Endothelial cell of umbilical vein (primary cell): Measurements from ENCODE around the gene NR2C2. TPM values are rescaled to one million over a fixed set of nuclear protein-coding genes. Genes with fewer than 3 reads are reported as not detected.

Experiments used
- BruUV-seq: library from RNA; stranded (reverse); fragments of 400-500 nt; replicated peaks from 2 replicates; lab custom pipeline; 2021; lab: Mats Ljungman, UMichigan
- CTCF ChIA-PET: fragments of 300-600, 350-600 bp; sonication (Branson Sonifier 250); formaldehyde crosslinking; loops from one replicate; lab custom pipeline; 2021; ENCODE audit warnings: antibody characterized with exemption, inconsistent platforms; lab: Charles Lee
- POLR2A ChIA-PET: fragments of 300-600, 350-600 bp; sonication (Branson Sonifier 250); formaldehyde crosslinking; loops from one replicate; lab custom pipeline; 2021; ENCODE audit warnings: antibody characterized with exemption, inconsistent platforms; lab: Charles Lee
- DNase-seq: peaks from one replicate; pipeline ENCODE4 v3.0.0-alpha.2; 2011; ENCODE audit warnings: low read depth, low spot score
- FAIRE-seq: peaks from 2 replicates; lab custom pipeline; 2011; peaks lifted over from hg19 to GRCh38; lab: Jason Lieb, UNC
- H2AFZ ChIP-seq: 2 replicates; pipeline ENCODE4 v1.6.0; 2012; ENCODE audit warnings: low read depth, low read length, control low read depth, inconsistent platforms
- H3K27ac ChIP-seq: 2 replicates; pipeline ENCODE4 v1.5.1; 2011; ENCODE audit warnings: low read depth, mild to moderate bottlenecking, control low read depth, low read length, moderate library complexity; ENCODE audit not compliant: insufficient read depth
- H3K27me3 ChIP-seq, 2 experiments: 2 replicates each; pipeline versions ENCODE4 v1.6.0 to v1.6.1; 2011; ENCODE audit warnings: low read length in 2 of 2, mixed read lengths in 1 of 2; ENCODE audit not compliant: control insufficient read depth in 2 of 2, insufficient read depth in 2 of 2
- H3K36me3 ChIP-seq, 2 experiments: 2 replicates in 1 of 2; 3 replicates in 1 of 2; pipeline ENCODE4 v1.5.1; 2011; ENCODE audit warnings: low read length in 2 of 2, mild to moderate bottlenecking in 1 of 2, moderate library complexity in 1 of 2; ENCODE audit not compliant: control insufficient read depth in 2 of 2, insufficient read depth in 2 of 2; ENCODE audit errors: extremely low read depth in 1 of 2
- H3K4me1 ChIP-seq: 3 replicates; pipeline ENCODE4 v1.5.1; 2011; ENCODE audit warnings: mild to moderate bottlenecking, low read length; ENCODE audit not compliant: control insufficient read depth, insufficient read depth; ENCODE audit errors: extremely low read depth
- H3K4me2 ChIP-seq: 2 replicates; pipeline ENCODE4 v1.6.1; 2011; ENCODE audit warnings: low read length, control low read depth, mixed read lengths; ENCODE audit not compliant: insufficient read depth
- H3K4me3 ChIP-seq, 3 experiments: fragments of 200-600 bp in 1 of 3; sonication (generic), shearing (Covaris generic) in 1 of 3; replicated peaks in 1 of 3; 2 replicates each; pipeline ENCODE4 v1.5.1; 2011 to 2016; ENCODE audit warnings: control low read depth in 3 of 3, low read length in 3 of 3, mild to moderate bottlenecking in 2 of 3, inconsistent platforms in 1 of 3, low read depth in 1 of 3, moderate library complexity in 1 of 3; ENCODE audit not compliant: insufficient read depth in 1 of 3
- H3K79me2 ChIP-seq: 2 replicates; pipeline ENCODE4 v1.6.0; 2012; ENCODE audit warnings: low read length, inconsistent platforms; ENCODE audit not compliant: control insufficient read depth, insufficient read depth
- H3K9ac ChIP-seq: replicated peaks from 2 replicates; pipeline ENCODE3; 2011; ENCODE audit warnings: low read length, control low read depth; ENCODE audit not compliant: insufficient read depth; ENCODE audit errors: extremely low read depth
- H3K9me1 ChIP-seq: replicated peaks from 3 replicates; pipeline ENCODE4 v1.6.0; 2011; ENCODE audit warnings: mild to moderate bottlenecking, low read length; ENCODE audit not compliant: control insufficient read depth, insufficient read depth; ENCODE audit errors: extremely low read depth
- H3K9me3 ChIP-seq: replicated peaks from 2 replicates; pipeline ENCODE4 v1.5.1; 2012; ENCODE audit warnings: low read length, inconsistent platforms; ENCODE audit not compliant: control insufficient read depth, insufficient read depth
- H4K20me1 ChIP-seq: replicated peaks from 2 replicates; pipeline ENCODE3; 2011; ENCODE audit warnings: mild to moderate bottlenecking, low read length; ENCODE audit not compliant: control insufficient read depth, insufficient read depth; ENCODE audit errors: extremely low read depth
- FOS ChIP-seq: IDR thresholded peaks from 2 replicates; pipeline ENCODE4 v1.6.1; 2011; ENCODE audit warnings: mild to moderate bottlenecking, low read length, moderate library complexity, borderline replicate concordance; ENCODE audit not compliant: insufficient read depth
- MAX ChIP-seq: IDR thresholded peaks from 2 replicates; pipeline ENCODE4 v1.6.1; 2011; ENCODE audit not compliant: insufficient read depth, insufficient read length
- MYC ChIP-seq: IDR thresholded peaks from one replicate; pipeline ENCODE4 v1.6.1; 2011; ENCODE audit warnings: mild to moderate bottlenecking, low read depth, low read length
- POLR2A ChIP-seq: IDR thresholded peaks from 2 replicates; pipeline ENCODE4 v1.6.1; 2012; ENCODE audit warnings: low read depth, mild to moderate bottlenecking, control low read depth, low read length
- POLR2AphosphoS5 ChIP-seq: IDR thresholded peaks from 2 replicates; pipeline ENCODE4 v1.6.1; 2012; ENCODE audit warnings: low read depth, mild to moderate bottlenecking, control low read depth, low read length, moderate library complexity; ENCODE audit not compliant: insufficient read depth
- dilution Hi-C: fragments of 300-500 bp; cut with MboI; formaldehyde crosslinking; loops from one replicate; pipeline ENCODE4 v1.15.0; 2019; ENCODE audit warnings: low sequenced_read_pairs; ENCODE audit not compliant: extremely low pct_ligation_motif_present
- intact Hi-C: fragments of 100-400 bp; cut with micrococcal nuclease; formaldehyde crosslinking; loops from one replicate; pipeline ENCODE4 v1.10.0; 2022
- polyA plus RNA-seq, 4 experiments: library from polyadenylated mRNA; depleted of rRNA in 3 of 4; stranded (reverse) in 3 of 4; unstranded in 1 of 4; fragments of >200 nt; gene quantifications; 2 replicates each; pipeline versions ENCODE4 v1.2.1 to v1.2.3, GENCODE V29; 2011 to 2012; ENCODE audit warnings: missing spikeins in 1 of 4
- total RNA-seq: library from RNA; stranded (reverse); gene quantifications from 2 replicates; pipeline ENCODE4 v1.2.3, GENCODE V29; 2021

Gene NR2C2
- total and polyA plus RNA-seq, 2 donors (not counting 3 experiments of a cell fraction or from before 2014, with no cell fraction given) = 20.3 to 59.8 TPM

DNA sequence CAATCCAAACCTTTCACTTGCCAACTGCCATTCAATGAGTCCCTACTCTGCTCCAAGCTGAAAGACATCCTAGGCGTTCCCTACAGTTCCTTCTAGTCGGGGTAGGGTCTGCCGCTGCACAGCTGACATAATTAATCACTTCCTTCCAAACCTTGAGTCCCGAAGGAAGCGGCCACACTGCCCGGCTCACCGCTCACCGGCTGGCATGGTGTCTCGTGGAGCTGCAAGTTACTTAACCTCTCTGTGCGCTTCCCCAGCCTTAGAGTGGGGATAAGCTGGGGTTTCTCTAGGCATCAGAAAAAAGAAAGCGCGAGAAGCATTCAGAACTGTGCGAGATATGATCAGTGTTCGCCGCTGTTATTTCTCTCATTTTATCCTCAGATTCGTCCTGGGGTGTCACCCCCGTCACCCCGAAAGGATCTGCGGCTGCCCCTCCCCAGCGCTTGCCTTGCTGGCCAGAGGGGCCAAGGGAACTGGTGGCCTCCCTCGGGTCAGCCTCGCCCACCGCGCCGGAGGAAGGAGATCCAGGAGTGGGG lies 117.0 kb downstream of the NR2C2 start:
- Histone ChIP-seq H3K27me3 (no peaks in the 10 kb centered on the region), H3K4me3 (peak overlapping the region; percentile 40 to 71 (median 66)), H3K36me3 (no peaks in the 10 kb centered on the region), H2AFZ (peak overlapping the region; percentile 39), H3K9ac (peak overlapping the region; percentile 79), H3K27ac (peak overlapping the region; percentile 42), H3K4me1 (peaks cover 10% of the 10 kb centered on the region), H3K9me1 (no peaks in the 10 kb centered on the region), H3K9me3 (no peaks in the 10 kb centered on the region), H3K79me2 (peaks cover 29% of the 10 kb centered on the region), H4K20me1 (no peaks in the 10 kb centered on the region), H3K4me2 (peak overlapping the region; percentile 52)
- FAIRE-seq (peak; percentile 90), DNase-seq (peak; percentile 61)
- CTCF ChIA-PET = interaction anchor here (1.0 to 1.7 kb wide), 4 partner anchors 13 to 35 kb away, joined by 3 to 17 read pairs (median 6); partner anchors contain the start of gene RBSN
- TSS peak; percentile 79 for BruUV-seq
- TF ChIP-seq POLR2A = peak; percentile 49
- TF ChIP-seq FOS = no peak
- TF ChIP-seq MAX = no peak
- TF ChIP-seq MYC = no peak
- peak; percentile 55 for TF ChIP-seq POLR2AphosphoS5
- dilution Hi-C loops = no loop called here
- intact Hi-C loops = loop anchor here (2.0 kb wide), 1 partner anchor 14 kb away; no protein-coding TSS in a partner anchor
- POLR2A ChIA-PET = no interaction called here

DNA sequence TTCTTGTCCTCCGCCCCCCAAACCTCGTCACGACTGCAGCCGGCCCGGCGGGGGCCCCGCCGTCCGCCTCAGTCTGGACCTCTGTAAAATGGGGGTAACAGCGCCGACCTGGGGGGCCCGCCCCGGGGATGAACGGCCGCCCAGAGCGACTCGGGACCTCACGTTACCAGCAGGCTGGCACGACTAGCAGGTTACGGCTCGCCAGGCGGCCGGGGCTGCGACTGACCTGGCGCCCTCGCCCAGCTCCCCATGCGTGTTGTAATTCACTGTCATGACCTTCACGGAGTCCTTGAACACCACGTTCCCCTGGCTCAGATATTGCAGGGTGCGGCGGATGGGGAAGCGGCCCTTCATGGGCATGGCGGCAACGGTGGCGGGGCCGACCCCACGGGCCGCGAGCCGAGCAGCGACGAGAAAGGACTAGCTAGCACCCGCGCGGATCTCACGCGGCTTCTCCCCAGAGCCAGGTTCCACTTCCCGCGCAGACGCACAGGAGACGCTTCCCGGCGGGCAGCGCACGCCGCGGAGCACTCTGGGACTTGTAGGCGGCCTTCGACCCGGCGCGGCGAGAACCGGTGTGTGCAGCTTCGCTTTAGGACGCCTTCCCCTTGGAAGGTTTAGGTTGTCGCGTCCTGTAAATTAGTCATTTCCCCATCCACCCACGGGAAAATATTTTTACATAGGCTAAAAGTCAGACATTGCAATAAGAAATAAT lies 117.6 kb downstream of the NR2C2 start, which contains the start of gene MRPS25:
MRPS25 (minus strand) TSS at position 481 of the 715 bp plus-strand sequence; CDS start at position 360, 121 bp downstream.
- Histone ChIP-seq H3K79me2 (peaks cover 25% of the 10 kb centered on the region), H3K36me3 (no peaks in the 10 kb centered on the region), H3K27ac (peak within 1 kb of the TSS; percentile 42), H3K4me1 (peaks cover 10% of the 10 kb centered on the region), H3K27me3 (no peaks in the 10 kb centered on the region), H3K4me2 (peak within 1 kb of the TSS; percentile 88), H4K20me1 (no peaks in the 10 kb centered on the region), H3K9me3 (no peaks in the 10 kb centered on the region), H3K9ac (peak within 1 kb of the TSS; percentile 79), H2AFZ (peak within 1 kb of the TSS; percentile 49), H3K9me1 (no peaks in the 10 kb centered on the region), H3K4me3 (peak within 1 kb of the TSS; percentile 40 to 71 (median 66))
- BruUV-seq = TSS peak; percentile 48
- intact Hi-C loops = loop anchor here (1.0 to 2.0 kb wide), 4 partner anchors 14 to 117 kb away; partner anchors contain the start of gene RBSN
- ChIA-PET POLR2A (no interaction called here), CTCF (interaction anchor here (1.0 to 1.7 kb wide), 4 partner anchors 14 to 34 kb away, joined by 3 to 17 read pairs (median 6); partner anchors contain the start of gene RBSN)
- FAIRE-seq = peak; percentile 99
- DNase-seq = peak; percentile 96
- TF ChIP-seq POLR2A = peak; percentile 96
- peak; percentile 97 for TF ChIP-seq POLR2AphosphoS5
- no peak for TF ChIP-seq FOS
- dilution Hi-C loops = no loop called here
